H7 (cell line): ENCODE measurements around the gene CAMK2G. TPM values are rescaled to one million over a fixed set of nuclear protein-coding genes. Genes with fewer than 3 reads are reported as not detected.
A peak's percentile ranks its signal among the peaks of the same experiment; 100 is the strongest.
"Not testable (repeated sequence)": the region's sequence is repeated elsewhere in the genome, so short reads cannot be mapped to it uniquely, and the experiment has no call there.

Experiments
- DNase-seq: peaks from one replicate; pipeline ENCODE4 v3.0.0; 2012
- H3K27me3 ChIP-seq: 2 replicates; pipeline ENCODE4 v1.6.0; 2011; ENCODE audit warnings: mild to moderate bottlenecking, low read length; ENCODE audit not compliant: control insufficient read depth, insufficient read depth
- H3K36me3 ChIP-seq: replicated peaks from 2 replicates; pipeline ENCODE4 v1.5.1; 2011; ENCODE audit warnings: low read length; ENCODE audit not compliant: control insufficient read depth, insufficient read depth
- H3K4me3 ChIP-seq: 2 replicates; pipeline ENCODE4 v1.5.1; 2011; ENCODE audit warnings: low read depth, mild to moderate bottlenecking, control low read depth, low read length, moderate library complexity; ENCODE audit not compliant: insufficient read depth
- total RNA-seq: library from RNA; depleted of rRNA; stranded (reverse); fragments of >200 nt; shearing (Covaris generic); gene quantifications from 2 replicates; pipeline ENCODE4 v1.2.3, GENCODE V29; 2014

Gene CAMK2G
- total RNA-seq, 1 experiment from 2014 or later: 26.6 TPM

- no peak overlapping the region for H3K4me3 ChIP-seq
- peak; percentile 46 for DNase-seq
- H3K36me3 ChIP-seq: peaks cover 31% of the 10 kb centered on the region
- H3K27me3 ChIP-seq: no peaks in the 10 kb centered on the region
These were observed 73.6 kb downstream of the CAMK2G start for GRCh38 chr10:73800560-73801252.

- H3K27me3 ChIP-seq: no peaks in the 10 kb centered on the region
- no peak overlapping the region for H3K4me3 ChIP-seq
- H3K36me3 ChIP-seq: peaks cover 28% of the 10 kb centered on the region
- no peak for DNase-seq
These were observed 74.3 kb downstream of the CAMK2G start for GRCh38 chr10:73799899-73800559.

- peaks cover 29% of the 10 kb centered on the region for H3K36me3 ChIP-seq
- no peak overlapping the region for H3K4me3 ChIP-seq
- no peak for DNase-seq
- no peaks in the 10 kb centered on the region for H3K27me3 ChIP-seq
These were observed 75.3 kb downstream of the CAMK2G start for GRCh38 chr10:73798927-73799560.

DNA sequence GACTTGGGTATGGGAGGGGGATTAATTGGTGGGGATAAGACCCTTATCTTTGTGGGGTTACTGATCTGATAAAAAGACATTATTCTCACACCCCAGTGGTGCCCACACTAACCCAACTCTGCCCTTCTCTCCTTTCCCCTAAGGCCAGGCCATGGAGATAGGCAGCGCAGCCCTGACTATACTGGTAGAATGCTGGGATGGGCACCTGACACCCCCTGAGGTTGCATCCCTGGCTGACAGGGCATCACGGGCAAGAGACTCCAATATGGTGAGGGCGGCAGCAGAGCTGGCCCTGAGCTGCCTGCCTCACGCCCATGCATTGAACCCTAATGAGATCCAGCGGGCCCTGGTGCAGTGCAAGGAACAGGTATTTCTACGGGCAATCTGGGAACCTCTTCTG lies 76.3 kb downstream of the CAMK2G start:
- no peaks in the 10 kb centered on the region for H3K27me3 ChIP-seq
- peaks cover 23% of the 10 kb centered on the region for H3K36me3 ChIP-seq
- H3K4me3 ChIP-seq: no peak overlapping the region
- DNase-seq: no peak

- Histone ChIP-seq H3K27me3 (no peaks in the 10 kb centered on the region), H3K36me3 (peaks cover 17% of the 10 kb centered on the region), H3K4me3 (no peak overlapping the region)
- DNase-seq: no peak
These were observed 76.9 kb downstream of the CAMK2G start for GRCh38 chr10:73797324-73798025.

GRCh38 chr10:73796766-73797165 lies 77.6 kb downstream of the CAMK2G start:
- Histone ChIP-seq H3K36me3 (peaks cover 14% of the 10 kb centered on the region), H3K27me3 (no peaks in the 10 kb centered on the region), H3K4me3 (no peak overlapping the region)
- no peak for DNase-seq

DNA sequence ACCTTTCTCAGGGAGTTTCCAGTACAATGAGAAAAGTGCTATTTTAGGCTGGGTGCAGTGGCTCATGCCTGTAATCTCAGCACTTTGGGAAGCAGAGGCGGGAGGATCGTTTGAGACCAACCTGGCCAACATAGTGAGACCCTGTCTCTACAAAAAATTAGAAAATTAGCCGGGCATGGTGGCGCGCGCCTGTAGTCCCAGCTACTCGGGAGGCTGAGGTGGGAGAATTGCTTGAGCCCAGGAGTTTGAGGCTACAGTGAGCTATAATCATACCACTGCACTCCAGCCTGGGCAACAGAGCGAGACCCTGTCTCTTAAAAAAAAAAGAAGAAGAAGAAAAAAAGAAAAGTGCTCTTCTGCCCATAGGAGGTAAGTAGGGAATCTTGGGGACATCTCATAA lies 78.3 kb downstream of the CAMK2G start:
- H3K4me3 ChIP-seq, H3K27me3 ChIP-seq, DNase-seq: not testable (repeated sequence)
- peaks cover 12% of the 10 kb centered on the region for H3K36me3 ChIP-seq

DNA sequence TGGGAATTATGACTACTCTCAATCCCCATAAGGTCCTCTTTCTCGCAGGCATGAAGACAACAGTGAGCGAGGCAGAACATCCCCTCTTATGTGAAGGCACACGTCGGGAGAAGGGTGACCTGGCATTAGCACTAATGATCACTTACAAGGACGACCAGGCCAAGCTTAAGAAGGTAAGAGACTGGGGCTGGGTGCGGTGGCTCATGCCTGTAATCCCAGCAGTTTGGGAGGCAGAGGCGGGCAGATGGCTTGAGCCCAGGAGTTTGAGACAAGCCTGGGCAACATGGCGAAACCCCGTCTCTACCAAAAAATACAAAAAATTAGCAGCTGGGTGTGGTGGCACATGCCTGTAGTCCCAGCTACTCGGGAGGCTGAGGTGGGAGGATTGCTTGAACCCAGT lies 78.9 kb downstream of the CAMK2G start:
- H3K27me3 ChIP-seq, H3K4me3 ChIP-seq, DNase-seq: not testable (repeated sequence)
- peaks cover 12% of the 10 kb centered on the region for H3K36me3 ChIP-seq

GRCh38 chr10:73793456-73793855 lies 80.9 kb downstream of the CAMK2G start:
- no peak for DNase-seq
- no peaks in the 10 kb centered on the region for H3K27me3 ChIP-seq
- H3K4me3 ChIP-seq: no peak overlapping the region
- H3K36me3 ChIP-seq: peaks cover 13% of the 10 kb centered on the region

GRCh38 chr10:73791871-73792400 lies 82.4 kb downstream of the CAMK2G start:
- peak; percentile 47 for DNase-seq
- Histone ChIP-seq H3K4me3 (no peak overlapping the region), H3K27me3 (no peaks in the 10 kb centered on the region), H3K36me3 (peaks cover 13% of the 10 kb centered on the region)

- no peak overlapping the region for H3K4me3 ChIP-seq
- no peak for DNase-seq
- no peaks in the 10 kb centered on the region for H3K27me3 ChIP-seq
- H3K36me3 ChIP-seq: peaks cover 12% of the 10 kb centered on the region
These were observed 83.3 kb downstream of the CAMK2G start for GRCh38 chr10:73790886-73791625.

DNA sequence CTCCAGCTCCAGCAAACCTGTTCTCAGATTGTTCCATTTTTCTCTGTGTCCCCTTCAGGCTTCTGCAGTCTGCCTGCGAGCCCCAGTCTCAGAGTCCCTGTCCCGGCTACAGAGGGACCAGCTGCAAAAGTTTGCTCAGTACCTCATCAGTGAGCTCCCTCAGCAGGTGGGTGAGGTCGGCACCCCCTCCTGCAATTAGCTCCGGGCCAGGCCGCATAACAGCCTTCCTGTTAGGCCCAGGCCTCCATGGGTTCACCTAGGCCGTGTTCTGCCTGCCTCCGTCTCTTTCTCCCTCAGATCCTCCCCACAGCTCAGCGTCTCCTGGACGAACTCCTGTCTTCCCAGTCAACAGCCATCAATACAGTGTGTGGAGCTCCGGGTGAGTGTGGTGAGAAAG lies 84.7 kb downstream of the CAMK2G start:
- no peaks in the 10 kb centered on the region for H3K27me3 ChIP-seq
- no peak for DNase-seq
- peaks cover 10% of the 10 kb centered on the region for H3K36me3 ChIP-seq
- H3K4me3 ChIP-seq: no peak overlapping the region

DNA sequence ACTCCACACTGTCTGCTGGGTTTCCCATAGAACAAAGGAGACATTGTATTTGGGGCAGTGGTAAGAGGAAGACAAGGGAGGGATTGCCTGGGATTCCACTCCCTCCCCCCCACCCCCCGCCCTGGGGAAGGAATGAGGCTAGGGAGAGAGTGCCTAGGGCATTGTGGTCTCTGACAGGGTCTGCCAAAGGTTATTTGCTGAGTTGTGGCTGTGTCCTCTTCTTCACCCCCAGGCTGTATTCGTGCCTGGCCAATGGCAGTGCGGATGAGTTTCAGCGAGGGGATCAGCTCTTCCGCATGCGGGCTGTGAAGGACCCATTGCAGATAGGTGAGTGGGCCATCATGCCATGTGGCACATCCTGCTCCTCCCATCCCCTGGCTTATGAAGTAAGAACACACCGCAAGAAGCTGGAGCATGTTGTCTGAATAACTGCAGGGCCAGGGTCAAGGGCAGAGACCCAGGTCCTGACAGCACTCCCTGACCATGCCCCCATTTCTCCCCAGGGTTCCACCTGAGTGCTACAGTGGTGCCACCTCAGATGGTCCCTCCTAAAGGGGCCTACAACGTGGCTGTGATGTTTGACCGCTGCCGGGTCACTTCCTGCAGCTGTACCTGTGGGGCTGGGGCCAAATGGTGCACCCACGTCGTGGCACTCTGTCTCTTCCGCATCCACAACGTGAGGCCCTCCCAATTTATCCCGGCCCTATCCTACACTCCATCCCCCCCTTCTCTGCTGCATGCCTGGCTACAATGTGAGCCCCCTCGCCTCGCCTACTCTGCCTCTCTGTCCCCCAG lies 85.3 kb downstream of the CAMK2G start:
- Histone ChIP-seq H3K4me3 (no peak overlapping the region), H3K36me3 (peaks cover 9% of the 10 kb centered on the region), H3K27me3 (no peaks in the 10 kb centered on the region)
- DNase-seq: peak; percentile 17
